Measurements from ENCODE around the gene UBALD2. TPM values are rescaled to one million over a fixed set of nuclear protein-coding genes. Genes with fewer than 3 reads are reported as not detected.

UBALD2 gene
- total and polyA plus RNA-seq, 2 donors (not counting 3 experiments of a cell fraction or from before 2014, with no cell fraction given), result 46.9 to 70.9 TPM

DNA sequence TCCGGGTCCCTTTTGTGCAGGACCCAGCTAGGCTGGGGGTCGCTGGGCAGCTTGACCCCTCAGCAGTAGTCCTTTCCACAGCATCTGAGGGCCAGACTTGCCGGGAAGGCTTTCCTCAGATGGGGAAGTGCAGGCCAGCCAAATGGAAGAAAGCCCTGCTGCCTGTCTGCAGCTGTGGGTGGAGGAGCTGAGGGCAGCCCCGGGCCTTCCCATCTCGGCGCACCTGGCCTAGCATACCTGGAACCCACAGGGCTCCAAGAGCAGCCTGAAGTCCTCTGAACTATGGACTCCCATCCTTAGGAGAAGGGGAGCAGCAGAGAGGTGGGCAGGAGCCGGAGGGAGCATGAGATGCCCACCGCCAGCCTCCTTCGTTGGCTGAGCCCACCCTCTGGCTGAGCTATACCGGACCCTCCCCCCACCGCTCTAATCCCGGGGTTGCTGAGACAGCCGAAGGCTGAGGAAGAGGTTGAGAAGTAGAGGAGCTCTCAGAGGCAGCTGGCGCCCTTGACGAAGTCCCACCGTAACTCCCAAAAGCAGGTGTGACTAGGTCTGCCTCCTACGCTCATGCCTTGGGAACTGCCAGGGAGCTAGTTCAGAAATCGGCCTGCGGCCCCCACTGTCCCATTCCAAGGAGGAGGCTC lies 13.2 kb downstream of the UBALD2 start:
- ChIA-PET CTCF (interaction anchor here (0.7 to 14.1 kb wide), 9 partner anchors 12 to 265 kb away, joined by 3 to 320 read pairs (median 27); no protein-coding TSS in a partner anchor), POLR2A (interaction anchor here (2.0 kb wide), 1 partner anchor 157 kb away, joined by 5 read pairs; no protein-coding TSS in a partner anchor)
- H3K9me1 ChIP-seq (replicated peaks; ENCODE audit: control insufficient read depth, extremely low read depth, insufficient read depth, low read length), result no peaks in the 10 kb centered on the region
- no peaks in the 10 kb centered on the region for H3K79me2 ChIP-seq (ENCODE audit: control insufficient read depth, insufficient read depth, low read length)
- H3K9me3 ChIP-seq (replicated peaks; ENCODE audit: control insufficient read depth, insufficient read depth, low read length), result no peaks in the 10 kb centered on the region
- H4K20me1 ChIP-seq (replicated peaks; ENCODE audit: control insufficient read depth, extremely low read depth, insufficient read depth, low read length), result no peaks in the 10 kb centered on the region
- H3K9ac ChIP-seq (replicated peaks; ENCODE audit: extremely low read depth, insufficient read depth, low read length), result no peak overlapping the region
- DNase-seq (ENCODE audit: low read depth, low spot score) (no peak), FAIRE-seq (no peak)
- no peak overlapping the region for H2AFZ ChIP-seq (ENCODE audit: low read depth, low read length)
- TF ChIP-seq, protein P1, sequence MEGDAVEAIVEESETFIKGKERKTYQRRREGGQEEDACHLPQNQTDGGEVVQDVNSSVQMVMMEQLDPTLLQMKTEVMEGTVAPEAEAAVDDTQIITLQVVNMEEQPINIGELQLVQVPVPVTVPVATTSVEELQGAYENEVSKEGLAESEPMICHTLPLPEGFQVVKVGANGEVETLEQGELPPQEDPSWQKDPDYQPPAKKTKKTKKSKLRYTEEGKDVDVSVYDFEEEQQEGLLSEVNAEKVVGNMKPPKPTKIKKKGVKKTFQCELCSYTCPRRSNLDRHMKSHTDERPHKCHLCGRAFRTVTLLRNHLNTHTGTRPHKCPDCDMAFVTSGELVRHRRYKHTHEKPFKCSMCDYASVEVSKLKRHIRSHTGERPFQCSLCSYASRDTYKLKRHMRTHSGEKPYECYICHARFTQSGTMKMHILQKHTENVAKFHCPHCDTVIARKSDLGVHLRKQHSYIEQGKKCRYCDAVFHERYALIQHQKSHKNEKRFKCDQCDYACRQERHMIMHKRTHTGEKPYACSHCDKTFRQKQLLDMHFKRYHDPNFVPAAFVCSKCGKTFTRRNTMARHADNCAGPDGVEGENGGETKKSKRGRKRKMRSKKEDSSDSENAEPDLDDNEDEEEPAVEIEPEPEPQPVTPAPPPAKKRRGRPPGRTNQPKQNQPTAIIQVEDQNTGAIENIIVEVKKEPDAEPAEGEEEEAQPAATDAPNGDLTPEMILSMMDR (IDR thresholded peaks at IDR 0.05; ENCODE audit: extremely low read depth in 1 of 2, insufficient read depth in 1 of 2, low read depth in 1 of 2, low read length in 2 of 2), result no peak
- no peak for TF ChIP-seq GATA2 (IDR thresholded peaks at IDR 0.05; ENCODE audit: insufficient read depth, insufficient read length, low read depth, low read length)
- TF ChIP-seq POLR2AphosphoS5 (IDR thresholded peaks at IDR 0.05; ENCODE audit: insufficient read depth, low read depth, low read length), result no peak
- no peak for TF ChIP-seq MAX (IDR thresholded peaks at IDR 0.05; ENCODE audit: insufficient read depth, insufficient read length)
- TF ChIP-seq MYC (IDR thresholded peaks at IDR 0.05; ENCODE audit: low read depth, low read length), result no peak
- TF ChIP-seq POLR2A (IDR thresholded peaks at IDR 0.05; ENCODE audit: low read depth, low read length), result no peak
- TF ChIP-seq FOS (IDR thresholded peaks at IDR 0.05; ENCODE audit: borderline replicate concordance, insufficient read depth, low read length), result no peak
- TF ChIP-seq JUN (IDR thresholded peaks at IDR 0.05; ENCODE audit: borderline replicate concordance, insufficient read depth, insufficient read length, low read depth), result no peak
- dilution Hi-C loops (cut with MboI; ENCODE audit: extremely low pct_ligation_motif_present, low sequenced_read_pairs), result no loop called here
- BruUV-seq (replicated peaks), result no TSS peak
- peaks cover 0 to 2% of the 10 kb centered on the region in 2 experiments for H3K36me3 ChIP-seq (ENCODE audit: control insufficient read depth in 2 of 2, extremely low read depth in 1 of 2, insufficient read depth in 2 of 2, low read length in 2 of 2)
- H3K27ac ChIP-seq (ENCODE audit: insufficient read depth, low read depth, low read length), result no peak overlapping the region
- no peak overlapping the region for H3K4me2 ChIP-seq (ENCODE audit: insufficient read depth, low read length)
- no peaks in the 10 kb centered on the region for H3K4me1 ChIP-seq (ENCODE audit: control insufficient read depth, extremely low read depth, insufficient read depth, low read length)
- no peaks in the 10 kb centered on the region for H3K27me3 ChIP-seq (ENCODE audit: control insufficient read depth in 2 of 2, insufficient read depth in 2 of 2, low read length in 2 of 2)
- intact Hi-C loops (cut with micrococcal nuclease), result loop anchor here (2.0 to 10.0 kb wide), 3 partner anchors 30 to 264 kb away; no protein-coding TSS in a partner anchor
- no peak overlapping the region for H3K4me3 ChIP-seq (replicated peaks in 1 of 3; ENCODE audit: insufficient read depth in 1 of 3, low read depth in 1 of 3, low read length in 3 of 3)

Data from endothelial cell of umbilical vein (primary cell).